ENCODE data around the gene MSTN. TPM values are rescaled to one million over a fixed set of nuclear protein-coding genes. Genes with fewer than 3 reads are reported as not detected.

The MSTN gene
- total RNA-seq, 2 experiments from 2014 or later, result not detected

DNA sequence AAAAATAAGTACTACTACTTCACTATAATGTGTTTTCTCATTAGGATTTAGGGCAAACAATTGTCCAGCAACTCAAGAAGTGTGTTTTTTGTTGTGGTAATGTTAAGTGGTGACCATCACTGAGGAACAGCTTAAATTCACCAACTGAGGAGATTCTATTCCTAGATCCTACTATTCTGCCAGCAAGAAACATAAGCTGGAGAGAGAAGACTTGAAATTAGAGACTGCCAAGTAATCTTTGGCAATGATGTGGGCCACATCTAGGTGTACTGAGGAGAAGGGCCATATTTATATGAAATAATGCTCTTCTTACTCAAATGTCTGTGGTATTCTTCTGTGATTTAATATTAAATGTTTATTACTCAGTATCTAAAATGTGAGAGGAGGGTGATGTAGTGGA, 44.3 kb upstream of the MSTN start:
- Mint-ChIP-seq H3K4me3 (no peak overlapping the region), H3K9me3 (no peaks in the 10 kb centered on the region), H3K27me3 (peaks cover 2% of the 10 kb centered on the region), H3K4me1 (ENCODE audit: low read depth) (no peaks in the 10 kb centered on the region), H3K27ac (no peak overlapping the region), H3K36me3 (ENCODE audit: low read depth) (no peaks in the 10 kb centered on the region)
- intact Hi-C loops (cut with micrococcal nuclease), result no loop called here
- TF ChIP-seq, protein P1, sequence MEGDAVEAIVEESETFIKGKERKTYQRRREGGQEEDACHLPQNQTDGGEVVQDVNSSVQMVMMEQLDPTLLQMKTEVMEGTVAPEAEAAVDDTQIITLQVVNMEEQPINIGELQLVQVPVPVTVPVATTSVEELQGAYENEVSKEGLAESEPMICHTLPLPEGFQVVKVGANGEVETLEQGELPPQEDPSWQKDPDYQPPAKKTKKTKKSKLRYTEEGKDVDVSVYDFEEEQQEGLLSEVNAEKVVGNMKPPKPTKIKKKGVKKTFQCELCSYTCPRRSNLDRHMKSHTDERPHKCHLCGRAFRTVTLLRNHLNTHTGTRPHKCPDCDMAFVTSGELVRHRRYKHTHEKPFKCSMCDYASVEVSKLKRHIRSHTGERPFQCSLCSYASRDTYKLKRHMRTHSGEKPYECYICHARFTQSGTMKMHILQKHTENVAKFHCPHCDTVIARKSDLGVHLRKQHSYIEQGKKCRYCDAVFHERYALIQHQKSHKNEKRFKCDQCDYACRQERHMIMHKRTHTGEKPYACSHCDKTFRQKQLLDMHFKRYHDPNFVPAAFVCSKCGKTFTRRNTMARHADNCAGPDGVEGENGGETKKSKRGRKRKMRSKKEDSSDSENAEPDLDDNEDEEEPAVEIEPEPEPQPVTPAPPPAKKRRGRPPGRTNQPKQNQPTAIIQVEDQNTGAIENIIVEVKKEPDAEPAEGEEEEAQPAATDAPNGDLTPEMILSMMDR (IDR thresholded peaks at IDR 0.05), result no peak
- POLR2A ChIA-PET, result no interaction called here
- DNase-seq (no peak), ATAC-seq (no peak)
- CTCF ChIA-PET, result no interaction called here

- Mint-ChIP-seq H3K4me1 (ENCODE audit: low read depth) (no peaks in the 10 kb centered on the region), H3K27me3 (peaks cover 2% of the 10 kb centered on the region), H3K4me3 (no peak overlapping the region), H3K9me3 (no peaks in the 10 kb centered on the region), H3K36me3 (ENCODE audit: low read depth) (no peaks in the 10 kb centered on the region), H3K27ac (no peak overlapping the region)
- POLR2A ChIA-PET, result no interaction called here
- intact Hi-C loops (cut with micrococcal nuclease), result no loop called here
- no peak for DNase-seq
- TF ChIP-seq, protein P1 (IDR thresholded peaks at IDR 0.05), result no peak
- no peak for ATAC-seq
- CTCF ChIA-PET, result no interaction called here
Measured at GRCh38 chr2:190105554-190105953, 43.0 kb upstream of the MSTN start.

DNA sequence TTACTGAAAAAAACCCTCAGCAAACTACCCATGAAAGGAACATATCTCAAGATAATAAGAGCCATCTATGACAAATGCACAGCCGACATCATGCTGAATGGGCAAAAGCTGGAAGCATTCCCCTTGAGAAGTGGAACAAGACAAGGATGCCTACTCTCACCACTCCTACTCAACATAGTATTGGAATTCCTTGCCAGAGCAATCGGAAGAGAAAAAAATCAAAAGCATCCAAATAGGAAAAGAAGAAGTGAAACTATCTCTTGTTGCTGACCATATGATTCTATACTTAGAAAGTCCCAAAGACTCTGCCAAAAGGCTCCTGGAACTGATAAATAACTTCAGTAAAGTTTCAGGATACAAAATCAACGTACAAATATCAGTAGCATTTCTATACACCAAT, 40.6 kb upstream of the MSTN start:
- Mint-ChIP-seq H3K27ac (no peak overlapping the region), H3K9me3 (no peaks in the 10 kb centered on the region), H3K27me3 (peaks cover 2% of the 10 kb centered on the region), H3K4me1 (ENCODE audit: low read depth) (no peaks in the 10 kb centered on the region), H3K36me3 (ENCODE audit: low read depth) (no peaks in the 10 kb centered on the region), H3K4me3 (no peak overlapping the region)
- DNase-seq (no peak), ATAC-seq (no peak)
- CTCF ChIA-PET, result no interaction called here
- intact Hi-C loops (cut with micrococcal nuclease), result no loop called here
- TF ChIP-seq, protein P1 (IDR thresholded peaks at IDR 0.05), result no peak
- POLR2A ChIA-PET, result no interaction called here

- Mint-ChIP-seq H3K4me1 (ENCODE audit: low read depth) (no peaks in the 10 kb centered on the region), H3K27ac (no peak overlapping the region), H3K36me3 (ENCODE audit: low read depth) (no peaks in the 10 kb centered on the region), H3K4me3 (no peak overlapping the region), H3K9me3 (no peaks in the 10 kb centered on the region), H3K27me3 (peaks cover 2% of the 10 kb centered on the region)
- DNase-seq (no peak), ATAC-seq (no peak)
- ChIA-PET CTCF (interaction anchor here (3.5 kb wide), 1 partner anchor 11 kb away, joined by 19 read pairs; no protein-coding TSS in a partner anchor), POLR2A (no interaction called here)
- TF ChIP-seq, protein P1 (IDR thresholded peaks at IDR 0.05), result no peak
- intact Hi-C loops (cut with micrococcal nuclease), result no loop called here
Measured at GRCh38 chr2:190099890-190100697, 37.6 kb upstream of the MSTN start.

- Mint-ChIP-seq H3K27ac (no peak overlapping the region), H3K27me3 (peaks cover 2% of the 10 kb centered on the region), H3K9me3 (no peaks in the 10 kb centered on the region), H3K4me3 (no peak overlapping the region), H3K4me1 (ENCODE audit: low read depth) (no peaks in the 10 kb centered on the region), H3K36me3 (ENCODE audit: low read depth) (no peaks in the 10 kb centered on the region)
- DNase-seq (no peak), ATAC-seq (no peak)
- POLR2A ChIA-PET, result no interaction called here
- TF ChIP-seq, protein P1 (IDR thresholded peaks at IDR 0.05), result no peak
- intact Hi-C loops (cut with micrococcal nuclease), result no loop called here
- CTCF ChIA-PET, result interaction anchor here (0.8 to 3.5 kb wide), 4 partner anchors 10 to 300 kb away, joined by 3 to 19 read pairs (median 3); no protein-coding TSS in a partner anchor
Measured at GRCh38 chr2:190098851-190099250, 36.3 kb upstream of the MSTN start.
